H9 (cell line): ENCODE data around the gene CRYBG2. TPM values are rescaled to one million over a fixed set of nuclear protein-coding genes. Genes with fewer than 3 reads are reported as not detected.

Experiments used
- DNase-seq: peaks from one replicate; pipeline ENCODE4 v3.0.0-alpha.2; 2017
- H2AFZ ChIP-seq: one replicate; pipeline ENCODE4 v1.6.1; 2013; ENCODE audit warnings: mild to moderate bottlenecking, low read length, control low read depth, moderate library complexity
- H2AK5ac ChIP-seq: 2 replicates; pipeline ENCODE4 v1.6.1; 2013; ENCODE audit warnings: low read length, control low read depth, mixed read lengths; ENCODE audit not compliant: insufficient read length
- H2BK120ac ChIP-seq: one replicate; pipeline ENCODE4 v1.6.1; 2013; ENCODE audit warnings: low read depth, mild to moderate bottlenecking, low read length, control low read depth, inconsistent platforms; ENCODE audit not compliant: poor library complexity, severe bottlenecking
- H2BK12ac ChIP-seq: 2 replicates; pipeline ENCODE4 v1.6.1; 2013; ENCODE audit warnings: low read length, control low read depth, mixed read lengths, low read depth; ENCODE audit not compliant: insufficient read length
- H2BK15ac ChIP-seq: 2 replicates; pipeline ENCODE4 v1.6.1; 2013; ENCODE audit warnings: low read depth, low read length, control low read depth
- H2BK20ac ChIP-seq: one replicate; pipeline ENCODE4 v1.6.1; 2013; ENCODE audit warnings: low read depth, mild to moderate bottlenecking, low read length, control low read depth, inconsistent platforms; ENCODE audit not compliant: poor library complexity, severe bottlenecking
- H2BK5ac ChIP-seq: 2 replicates; pipeline ENCODE4 v1.6.1; 2013; ENCODE audit warnings: low read length, control low read depth, mixed read lengths; ENCODE audit not compliant: insufficient read length
- H3K14ac ChIP-seq: 2 replicates; pipeline ENCODE4 v1.6.1; 2013; ENCODE audit warnings: low read length, control low read depth; ENCODE audit not compliant: insufficient read depth
- H3K18ac ChIP-seq: 2 replicates; pipeline ENCODE4 v1.6.1; 2013; ENCODE audit warnings: low read depth, mild to moderate bottlenecking, mixed read lengths, low read length, control low read depth; ENCODE audit not compliant: insufficient read length
- H3K23ac ChIP-seq: 2 replicates; pipeline ENCODE4 v1.6.1; 2013; ENCODE audit warnings: low read length, control low read depth, mixed read lengths, low read depth; ENCODE audit not compliant: insufficient read length
- H3K23me2 ChIP-seq: 2 replicates; pipeline ENCODE4 v1.6.1; 2013; ENCODE audit warnings: low read depth, mild to moderate bottlenecking, mixed read lengths, low read length, control low read depth; ENCODE audit not compliant: insufficient read length, poor library complexity, severe bottlenecking
- H3K27ac ChIP-seq: 2 replicates; pipeline ENCODE4 v1.5.1; 2013; ENCODE audit warnings: low read length, control low read depth, mixed read lengths, low read depth; ENCODE audit not compliant: insufficient read length
- H3K27me3 ChIP-seq: 2 replicates; pipeline ENCODE4 v1.6.1; 2013; ENCODE audit warnings: low read length, control low read depth, inconsistent platforms; ENCODE audit not compliant: insufficient read depth
- H3K4ac ChIP-seq: 2 replicates; pipeline ENCODE4 v1.6.1; 2013; ENCODE audit warnings: low read depth, mild to moderate bottlenecking, control low read depth, inconsistent platforms, low read length, moderate library complexity
- H3K4me1 ChIP-seq: 2 replicates; pipeline ENCODE4 v1.6.1; 2013; ENCODE audit warnings: low read length, control low read depth, inconsistent platforms; ENCODE audit not compliant: insufficient read depth
- H3K4me2 ChIP-seq: 2 replicates; pipeline ENCODE4 v1.6.1; 2013; ENCODE audit warnings: low read length, control low read depth, mixed read lengths; ENCODE audit not compliant: insufficient read length, insufficient read depth
- H3K56ac ChIP-seq: 2 replicates; pipeline ENCODE4 v1.6.1; 2013; ENCODE audit warnings: low read depth, mild to moderate bottlenecking, mixed read lengths, low read length, control low read depth; ENCODE audit not compliant: insufficient read length
- H3K79me1 ChIP-seq: 2 replicates; pipeline ENCODE4 v1.6.1; 2013; ENCODE audit warnings: low read depth, mild to moderate bottlenecking, moderate library complexity, low read length, control low read depth, inconsistent platforms; ENCODE audit not compliant: insufficient read depth, poor library complexity, severe bottlenecking
- H3K79me2 ChIP-seq: 2 replicates; pipeline ENCODE4 v1.6.1; 2013; ENCODE audit warnings: low read length, control low read depth, inconsistent platforms; ENCODE audit not compliant: insufficient read depth
- H3K9ac ChIP-seq: 2 replicates; pipeline ENCODE4 v1.6.1; 2013; ENCODE audit warnings: low read length, control low read depth, mixed read lengths; ENCODE audit not compliant: insufficient read length; ENCODE audit errors: extremely low read depth
- H3K9me3 ChIP-seq: one replicate; pipeline ENCODE4 v1.6.1; 2013; ENCODE audit warnings: low read depth, low read length, inconsistent platforms; ENCODE audit not compliant: control insufficient read depth
- H3T11ph ChIP-seq: one replicate; pipeline ENCODE4 v1.6.1; 2013; ENCODE audit warnings: mild to moderate bottlenecking, low read length, control low read depth, inconsistent platforms
- H4K20me1 ChIP-seq: one replicate; pipeline ENCODE4 v1.6.1; 2013; ENCODE audit not compliant: control insufficient read depth, insufficient read length, insufficient read depth
- H4K5ac ChIP-seq: 2 replicates; pipeline ENCODE4 v1.6.1; 2013; ENCODE audit warnings: low read depth, mild to moderate bottlenecking, mixed read lengths, low read length, control low read depth; ENCODE audit not compliant: insufficient read length
- H4K8ac ChIP-seq: replicated peaks from 2 replicates; pipeline ENCODE4 v1.6.1; 2013; ENCODE audit warnings: low read length, control low read depth, mixed read lengths, low read depth; ENCODE audit not compliant: insufficient read length
- H4K91ac ChIP-seq: 2 replicates; pipeline ENCODE4 v1.6.1; 2013; ENCODE audit warnings: low read depth, mild to moderate bottlenecking, moderate library complexity, mixed read lengths, low read length, control low read depth; ENCODE audit not compliant: insufficient read length
- H3K27ac Mint-ChIP-seq, 3 experiments: 2 replicates in 2 of 3; 3 replicates in 1 of 3; pipeline ENCODE4 v1.8.0; 2020 to 2021; ENCODE audit warnings: mixed read lengths in 3 of 3, mild to moderate bottlenecking in 1 of 3, moderate library complexity in 1 of 3
- H3K27me3 Mint-ChIP-seq: 2 replicates; pipeline ENCODE4 v1.8.0; 2021; ENCODE audit warnings: low read depth, mild to moderate bottlenecking, moderate library complexity, mixed read lengths
- H3K36me3 Mint-ChIP-seq, 3 experiments: 2 replicates in 2 of 3; 3 replicates in 1 of 3; pipeline ENCODE4 v1.8.0; 2020 to 2021; ENCODE audit warnings: low read depth in 3 of 3, mixed read lengths in 3 of 3; ENCODE audit not compliant: insufficient read depth in 1 of 3
- H3K4me1 Mint-ChIP-seq, 2 experiments: 2 replicates each; pipeline ENCODE4 v1.8.0; 2020; ENCODE audit warnings: mixed read lengths in 2 of 2
- H3K4me3 Mint-ChIP-seq, 2 experiments: 2 replicates in 1 of 2; 3 replicates in 1 of 2; pipeline ENCODE4 v1.8.0; 2020 to 2021; ENCODE audit warnings: mild to moderate bottlenecking in 2 of 2, mixed read lengths in 2 of 2, moderate library complexity in 1 of 2
- H3K9me3 Mint-ChIP-seq, 2 experiments: 2 replicates in 1 of 2; 3 replicates in 1 of 2; pipeline ENCODE4 v1.8.0; 2020; ENCODE audit warnings: mild to moderate bottlenecking in 2 of 2, mixed read lengths in 2 of 2, moderate library complexity in 1 of 2
- WGBS: extraction: QIAGEN DNeasy Blood & Tissue Kit; methylation state at CpG from one replicate; pipeline ENCODE4 v1.1.7; 2013; ENCODE audit warnings: missing lambda C conversion rate, low lambda C conversion rate, mixed read lengths; ENCODE audit not compliant: insufficient read length; ENCODE audit errors: extremely low coverage; 5-methylcytosine and 5-hydroxymethylcytosine counted together
- total RNA-seq: library from RNA; stranded (reverse); gene quantifications from 2 replicates; pipeline ENCODE4 v1.2.1, GENCODE V29; 2021
- TF ChIP-seq, protein P1 (sequence below): fragments of 200-600 bp; sonication (generic); conservative IDR thresholded peaks from 3 replicates; pipeline ENCODE4 v1.8.0; 2021; ENCODE audit warnings: antibody characterized with exemption, mild to moderate bottlenecking

CRYBG2 gene
- total RNA-seq, 1 experiment from 2014 or later: 12.8 TPM

DNA sequence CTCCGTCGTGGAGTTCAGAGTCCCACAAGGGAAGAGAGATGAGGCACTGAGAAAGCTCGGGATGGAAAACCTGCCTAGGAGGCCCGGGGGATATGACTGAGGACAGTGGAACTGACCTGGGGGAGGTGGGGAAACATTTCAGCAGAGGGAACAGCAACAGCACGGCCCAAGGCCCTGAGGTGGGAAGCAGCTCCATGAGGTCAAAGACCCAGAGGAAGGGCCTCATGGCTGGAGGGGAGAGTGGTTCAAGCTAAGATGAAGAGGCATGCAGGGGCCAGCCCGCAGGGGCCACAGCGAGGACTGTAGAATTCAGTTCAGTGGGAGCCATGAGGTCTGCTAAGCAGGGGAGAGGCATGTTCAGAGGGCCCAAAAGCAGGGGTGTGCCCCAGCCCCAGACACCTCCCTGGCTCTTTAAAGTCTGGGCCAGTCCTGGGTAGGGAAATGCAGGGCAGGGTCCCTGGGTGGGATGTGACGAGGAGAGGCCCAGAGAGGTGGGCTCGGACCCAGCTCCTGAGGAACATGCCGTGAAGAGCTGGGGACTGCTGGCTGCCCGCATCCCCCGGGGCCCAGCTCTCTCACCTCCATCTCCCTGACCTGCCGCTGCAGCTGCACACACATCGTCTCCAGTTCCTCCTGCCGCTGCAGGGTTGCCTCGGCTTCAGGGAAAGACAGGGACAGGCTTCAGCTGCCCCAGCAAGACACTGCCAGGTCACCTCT, 57.4 kb downstream of the CRYBG2 start:
- Histone ChIP-seq H2BK20ac (no peak overlapping the region), H3K23me2 (no peaks in the 10 kb centered on the region), H3K27ac (no peak overlapping the region), H3K9me3 (no peaks in the 10 kb centered on the region), H3K4me1 (no peaks in the 10 kb centered on the region), H3K14ac (no peak overlapping the region), H3K4ac (no peak overlapping the region), H3K18ac (no peak overlapping the region), H4K91ac (no peak overlapping the region), H3K4me2 (no peak overlapping the region), H2BK12ac (no peak overlapping the region), H4K20me1 (no peaks in the 10 kb centered on the region), H3K79me2 (no peaks in the 10 kb centered on the region), H3K27me3 (no peaks in the 10 kb centered on the region), H3K23ac (no peak overlapping the region), H2BK120ac (no peak overlapping the region), H3K79me1 (no peaks in the 10 kb centered on the region), H3T11ph (no peak overlapping the region), H3K56ac (no peak overlapping the region), H4K5ac (no peak overlapping the region), H2BK5ac (no peak overlapping the region), H2AFZ (no peak overlapping the region), H2BK15ac (no peak overlapping the region), H4K8ac (no peak overlapping the region), H2AK5ac (no peak overlapping the region), H3K9ac (no peak overlapping the region)
- TF ChIP-seq, protein P1, sequence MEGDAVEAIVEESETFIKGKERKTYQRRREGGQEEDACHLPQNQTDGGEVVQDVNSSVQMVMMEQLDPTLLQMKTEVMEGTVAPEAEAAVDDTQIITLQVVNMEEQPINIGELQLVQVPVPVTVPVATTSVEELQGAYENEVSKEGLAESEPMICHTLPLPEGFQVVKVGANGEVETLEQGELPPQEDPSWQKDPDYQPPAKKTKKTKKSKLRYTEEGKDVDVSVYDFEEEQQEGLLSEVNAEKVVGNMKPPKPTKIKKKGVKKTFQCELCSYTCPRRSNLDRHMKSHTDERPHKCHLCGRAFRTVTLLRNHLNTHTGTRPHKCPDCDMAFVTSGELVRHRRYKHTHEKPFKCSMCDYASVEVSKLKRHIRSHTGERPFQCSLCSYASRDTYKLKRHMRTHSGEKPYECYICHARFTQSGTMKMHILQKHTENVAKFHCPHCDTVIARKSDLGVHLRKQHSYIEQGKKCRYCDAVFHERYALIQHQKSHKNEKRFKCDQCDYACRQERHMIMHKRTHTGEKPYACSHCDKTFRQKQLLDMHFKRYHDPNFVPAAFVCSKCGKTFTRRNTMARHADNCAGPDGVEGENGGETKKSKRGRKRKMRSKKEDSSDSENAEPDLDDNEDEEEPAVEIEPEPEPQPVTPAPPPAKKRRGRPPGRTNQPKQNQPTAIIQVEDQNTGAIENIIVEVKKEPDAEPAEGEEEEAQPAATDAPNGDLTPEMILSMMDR: no peak
- Mint-ChIP-seq H3K36me3 (peaks cover 0 to 2% (median 0%) of the 10 kb centered on the region in 3 experiments; a peak in 1 of 7 replicates), H3K27me3 (0 out of 2 replicates have a peak, but pooled peaks cover 2% of the 10 kb centered on the region), H3K4me3 (no peak overlapping the region), H3K9me3 (no peaks in the 10 kb centered on the region), H3K4me1 (peaks cover 4 to 8% of the 10 kb centered on the region in 2 experiments; a peak in 2 of 4 replicates), H3K27ac (peak overlapping the region; percentile 49 to 60 (median 50); a peak in 4 of 7 replicates)
- WGBS: no CpG with 5 or more reads among the region's 16 CpGs
- no peak for DNase-seq
